IMR-90 (cell line): ENCODE measurements around the gene GRAMD1A. TPM values are rescaled to one million over a fixed set of nuclear protein-coding genes. Genes with fewer than 3 reads are reported as not detected.

ENCODE experiments used
- ATAC-seq: fragments of 200-7000 bp; cut with Tn5 transposase; 2 replicates; pipeline ENCODE4 v1.9.1; 2020; ENCODE audit warnings: low read depth, mild to moderate bottlenecking, moderate library complexity
- BruUV-seq: library from RNA; stranded (reverse); fragments of 400-500 nt; replicated peaks from 2 replicates; lab custom pipeline; 2021; lab: Mats Ljungman, UMichigan
- CTCF ChIA-PET: fragments of 300-600 bp; formaldehyde crosslinking; extraction: SDS; loops from one replicate; lab custom pipeline; 2021; ENCODE audit warnings: antibody characterized with exemption; lab: Yijun Ruan, JAX
- POLR2A ChIA-PET: fragments of 300-600 bp; sonication (Branson Sonifier 250); formaldehyde crosslinking; loops from one replicate; lab custom pipeline; 2022; ENCODE audit warnings: antibody characterized with exemption; ENCODE audit not compliant: unreplicated experiment; lab: Charles Lee
- DNase-seq: peaks from one replicate; pipeline ENCODE4 v3.0.0; 2013
- H2AFZ ChIP-seq: replicated peaks from 2 replicates; pipeline ENCODE3; 2013; ENCODE audit warnings: low read length, mild to moderate bottlenecking; ENCODE audit not compliant: poor library complexity
- H2AK5ac ChIP-seq: 2 replicates; pipeline ENCODE4 v1.6.1; 2013; ENCODE audit warnings: low read depth, low read length, inconsistent platforms
- H2AK9ac ChIP-seq: replicated peaks from 2 replicates; pipeline ENCODE3; 2013; ENCODE audit warnings: mild to moderate bottlenecking, low read depth, low read length, moderate library complexity; ENCODE audit not compliant: poor library complexity
- H2BK120ac ChIP-seq: 2 replicates; pipeline ENCODE4 v1.6.1; 2013; ENCODE audit warnings: low read depth, low read length, inconsistent platforms
- H2BK15ac ChIP-seq: 3 replicates; pipeline ENCODE4 v1.6.1; 2013; ENCODE audit warnings: low read depth, low read length, inconsistent platforms
- H2BK20ac ChIP-seq: 2 replicates; pipeline ENCODE4 v1.6.1; 2013; ENCODE audit warnings: low read depth, mild to moderate bottlenecking, inconsistent platforms, low read length, moderate library complexity
- H2BK5ac ChIP-seq: 2 replicates; pipeline ENCODE4 v1.6.1; 2013; ENCODE audit warnings: mild to moderate bottlenecking, low read depth, low read length, inconsistent platforms; ENCODE audit not compliant: poor library complexity, severe bottlenecking
- H3K14ac ChIP-seq: replicated peaks from 2 replicates; pipeline ENCODE4 v1.6.1; 2013; ENCODE audit warnings: low read depth, low read length, inconsistent platforms
- H3K18ac ChIP-seq: 2 replicates; pipeline ENCODE4 v1.6.1; 2013; ENCODE audit warnings: low read depth, low read length, control low read depth
- H3K23ac ChIP-seq: 2 replicates; pipeline ENCODE4 v1.6.1; 2013; ENCODE audit warnings: low read depth, low read length, inconsistent platforms
- H3K27ac ChIP-seq: 2 replicates; pipeline ENCODE4 v1.5.1; 2013; ENCODE audit warnings: mild to moderate bottlenecking, control low read depth, low read length; ENCODE audit not compliant: insufficient read depth
- H3K27me3 ChIP-seq: 2 replicates; pipeline ENCODE4 v1.6.1; 2013; ENCODE audit warnings: low read length; ENCODE audit not compliant: control insufficient read depth, insufficient read depth
- H3K36me3 ChIP-seq: 2 replicates; pipeline ENCODE4 v1.6.1; 2013; ENCODE audit warnings: low read length, mixed read lengths; ENCODE audit not compliant: control insufficient read depth, insufficient read depth
- H3K4ac ChIP-seq: 2 replicates; pipeline ENCODE4 v1.6.1; 2013; ENCODE audit warnings: low read depth, low read length, inconsistent platforms
- H3K4me1 ChIP-seq: 2 replicates; pipeline ENCODE4 v1.6.1; 2013; ENCODE audit warnings: low read length, mixed read lengths; ENCODE audit not compliant: control insufficient read depth, insufficient read depth
- H3K4me2 ChIP-seq: 2 replicates; pipeline ENCODE4 v1.6.1; 2013; ENCODE audit warnings: low read depth, mild to moderate bottlenecking, control low read depth, low read length, moderate library complexity
- H3K4me3 ChIP-seq: 2 replicates; pipeline ENCODE4 v1.5.1; 2013; ENCODE audit warnings: low read depth, mild to moderate bottlenecking, control low read depth, low read length, moderate library complexity; ENCODE audit not compliant: insufficient read depth
- H3K56ac ChIP-seq: 2 replicates; pipeline ENCODE4 v1.6.1; 2013; ENCODE audit warnings: low read length, inconsistent platforms; ENCODE audit not compliant: insufficient read depth; ENCODE audit errors: extremely low read depth
- H3K79me1 ChIP-seq, 2 experiments: 2 replicates each; pipeline ENCODE4 v1.6.1; 2013; ENCODE audit warnings: low read length in 2 of 2, inconsistent platforms in 1 of 2, low read depth in 1 of 2
- H3K9ac ChIP-seq: 2 replicates; pipeline ENCODE4 v1.6.1; 2013; ENCODE audit warnings: low read depth, low read length, control low read depth
- H3K9me1 ChIP-seq: 2 replicates; pipeline ENCODE4 v1.6.1; 2013; ENCODE audit warnings: low read length, inconsistent platforms; ENCODE audit not compliant: insufficient read depth
- H3K9me3 ChIP-seq: 2 replicates; pipeline ENCODE4 v1.6.1; 2013; ENCODE audit warnings: low read length; ENCODE audit not compliant: control insufficient read depth, insufficient read depth
- H4K20me1 ChIP-seq: 2 replicates; pipeline ENCODE4 v1.6.1; 2013; ENCODE audit warnings: low read length, inconsistent platforms; ENCODE audit not compliant: insufficient read depth
- H4K5ac ChIP-seq: 2 replicates; pipeline ENCODE4 v1.6.1; 2013; ENCODE audit warnings: mild to moderate bottlenecking, low read depth, low read length, control low read depth
- H4K8ac ChIP-seq, 2 experiments: 2 replicates each; pipeline ENCODE4 v1.6.1; 2013; ENCODE audit warnings: low read depth in 2 of 2, low read length in 2 of 2, control low read depth in 1 of 2, inconsistent platforms in 1 of 2
- H4K91ac ChIP-seq: 2 replicates; pipeline ENCODE4 v1.6.1; 2013; ENCODE audit warnings: low read depth, low read length, inconsistent platforms; ENCODE audit not compliant: insufficient read depth
- CEBPB ChIP-seq: IDR thresholded peaks from 2 replicates; pipeline ENCODE4 v1.6.1; 2012; ENCODE audit warnings: low read depth, low read length, improper control_type of control experiment
- CHD1 ChIP-seq: IDR thresholded peaks from 2 replicates; pipeline ENCODE4 v1.6.1; 2012; ENCODE audit warnings: low read depth, low read length, improper control_type of control experiment
- CTCF ChIP-seq: conservative IDR thresholded peaks from 2 replicates; pipeline ENCODE4 v1.5.1; 2012; ENCODE audit warnings: mild to moderate bottlenecking, low read depth, low read length, improper control_type of control experiment
- ELK1 ChIP-seq: fragments of 150-350 bp; IDR thresholded peaks from 2 replicates; pipeline ENCODE4 v1.6.1; 2016; ENCODE audit warnings: low read depth, mild to moderate bottlenecking, low read length, moderate library complexity, borderline replicate concordance
- MAFK ChIP-seq: IDR thresholded peaks from 2 replicates; pipeline ENCODE4 v1.6.1; 2012; ENCODE audit warnings: low read depth, low read length, improper control_type of control experiment
- MXI1 ChIP-seq: IDR thresholded peaks from 2 replicates; pipeline ENCODE4 v1.6.1; 2012; ENCODE audit warnings: low read depth, mild to moderate bottlenecking, low read length, moderate library complexity, borderline replicate concordance
- NFE2L2 ChIP-seq: fragments of 150-350 bp; IDR thresholded peaks from 2 replicates; pipeline ENCODE4 v1.6.1; 2016; ENCODE audit warnings: low read depth, mild to moderate bottlenecking, low read length
- POLR2A ChIP-seq: IDR thresholded peaks from 2 replicates; pipeline ENCODE4 v1.6.1; 2012; ENCODE audit warnings: mild to moderate bottlenecking, low read depth, low read length
- SMC3 ChIP-seq: fragments of 150-350 bp; IDR thresholded peaks from 2 replicates; pipeline ENCODE4 v1.6.1; 2016; ENCODE audit warnings: low read depth, mild to moderate bottlenecking, antibody characterized with exemption, low read length, moderate library complexity
- USF2 ChIP-seq: fragments of 150-350 bp; IDR thresholded peaks from 2 replicates; pipeline ENCODE4 v1.6.1; 2017; ENCODE audit warnings: mild to moderate bottlenecking, antibody characterized with exemption, low read length, low read depth
- WGBS, 2 experiments: methylation state at CpG; one replicate each; pipeline versions ENCODE4 v1.1.5 to v1.1.7; 2013; ENCODE audit warnings: missing lambda C conversion rate in 2 of 2; ENCODE audit not compliant: insufficient read length in 1 of 2; ENCODE audit errors: extremely low coverage in 2 of 2; 5-methylcytosine and 5-hydroxymethylcytosine counted together
- dilution Hi-C: fragments of 300-500 bp; cut with HindIII; formaldehyde crosslinking; loops from one replicate; pipeline ENCODE4 v1.14.3; 2018; ENCODE audit warnings: low sequenced_read_pairs; ENCODE audit not compliant: unreplicated experiment
- in situ Hi-C: fragments of 300-500 bp; cut with MboI; formaldehyde crosslinking; loops from 3 replicates; pipeline ENCODE4 v1.14.3; 2019; ENCODE audit warnings: low sequenced_read_pairs, inconsistent platforms, mixed read lengths
- intact Hi-C: fragments of 100-400 bp; cut with micrococcal nuclease; formaldehyde crosslinking; loops from 2 replicates; pipeline ENCODE4 v1.10.0; 2022
- polyA plus RNA-seq, 3 experiments: library from polyadenylated mRNA; depleted of rRNA; stranded (reverse); fragments of >200 nt; gene quantifications; 2 replicates each; pipeline ENCODE4 v1.2.3, GENCODE V29; 2012; ENCODE audit warnings: low replicate concordance in 1 of 3
- total RNA-seq: library from RNA; depleted of rRNA; stranded (reverse); fragments of >200 nt; gene quantifications from 2 replicates; pipeline ENCODE4 v1.2.3, GENCODE V29; 2012

The GRAMD1A gene
- total and polyA plus RNA-seq, 2 of the 4 experiments (the other 2 are of a cell fraction) = 11.1 to 63.0 TPM

GRCh38 chr19:35033067-35034004, 33.2 kb downstream of the GRAMD1A start:
- DNase-seq (no peak), ATAC-seq (no peak)
- Histone ChIP-seq H3K4me3 (no peak overlapping the region), H4K20me1 (no peaks in the 10 kb centered on the region; the same call in 1 of the 2 replicates), H3K4ac (no peak overlapping the region), H3K9ac (no peak overlapping the region), H3K79me1 (no peaks in the 10 kb centered on the region), H2AK5ac (no peak overlapping the region), H4K5ac (no peak overlapping the region), H3K56ac (no peak overlapping the region), H3K14ac (no peak overlapping the region), H3K4me1 (peaks cover 3% of the 10 kb centered on the region; the same call in 1 of the 2 replicates), H3K9me3 (no peaks in the 10 kb centered on the region), H3K9me1 (no peaks in the 10 kb centered on the region), H4K8ac (no peak overlapping the region), H2AK9ac (no peak overlapping the region), H3K27me3 (no peaks in the 10 kb centered on the region; the same call in 1 of the 2 replicates), H2BK20ac (no peak overlapping the region), H2BK120ac (no peak overlapping the region), H3K23ac (no peak overlapping the region), H2BK5ac (no peak overlapping the region), H3K27ac (no peak overlapping the region), H2BK15ac (no peak overlapping the region), H3K36me3 (peaks cover under 1% of the 10 kb centered on the region; the same call in 1 of the 2 replicates), H3K4me2 (no peak overlapping the region), H2AFZ (no peak overlapping the region), H3K18ac (no peak overlapping the region), H4K91ac (no peak overlapping the region)
- BruUV-seq = no TSS peak
- dilution Hi-C loops (no loop called here), in situ Hi-C loops (no loop called here), intact Hi-C loops (no loop called here)
- ChIA-PET POLR2A (no interaction called here), CTCF (interaction anchor here (0.6 kb wide), 1 partner anchor 58 kb away, joined by 9 read pairs; no protein-coding TSS in a partner anchor)
- WGBS, 2 experiments = 85% methylated on average over 4 of the region's 30 CpGs; no CpG with 5 or more reads in 1 of the 2 experiments
- TF ChIP-seq MAFK (no peak), CTCF (no peak), MXI1 (no peak), CHD1 (no peak), NFE2L2 (no peak), POLR2A (no peak), CEBPB (no peak), USF2 (no peak), SMC3 (no peak), ELK1 (no peak)
